HEK293 (cell line): ENCODE results near the gene GNAI1.

ENCODE experiments used
- CTCF ChIA-PET: fragments of 350-600 bp; formaldehyde crosslinking; extraction: SDS; loops from one replicate; lab custom pipeline; 2021; ENCODE audit warnings: antibody characterized with exemption; lab: Yijun Ruan, JAX
- POLR2A ChIA-PET: fragments of 300-600 bp; formaldehyde crosslinking; extraction: SDS; loops from one replicate; lab custom pipeline; 2020; ENCODE audit warnings: antibody characterized with exemption, inconsistent platforms; lab: Yijun Ruan, JAX
- H3K27ac ChIP-seq: fragments of 200-500 bp; sonication (Bioruptor generic); 2 replicates; pipeline ENCODE4 v1.5.1; 2014; ENCODE audit warnings: low read depth, low read length, control low read depth, inconsistent platforms; ENCODE audit errors: extremely low read depth
- H3K36me3 ChIP-seq, 2 experiments: fragments of 200-500 bp in 1 of 2; sonication (Bioruptor generic) in 1 of 2; 1 replicate in 1 of 2; 2 replicates in 1 of 2; pipeline ENCODE4 v1.5.1; 2014 to 2017; ENCODE audit warnings: inconsistent platforms in 2 of 2, low read length in 2 of 2; ENCODE audit not compliant: control insufficient read depth in 2 of 2, insufficient read depth in 1 of 2
- H3K4me1 ChIP-seq: fragments of 200-500 bp; sonication (Bioruptor generic); 2 replicates; pipeline ENCODE4 v1.5.1; 2014; ENCODE audit warnings: mild to moderate bottlenecking, low read length, inconsistent platforms; ENCODE audit not compliant: control insufficient read depth, insufficient read depth
- H3K4me3 ChIP-seq: 2 replicates; pipeline ENCODE4 v1.5.1; 2011; ENCODE audit warnings: low read depth, mild to moderate bottlenecking, control low read depth, low read length, moderate library complexity
- H3K9me3 ChIP-seq: fragments of 200-500 bp; sonication (Bioruptor generic); 2 replicates; pipeline ENCODE4 v1.5.1; 2014; ENCODE audit warnings: low read depth, low read length, inconsistent platforms; ENCODE audit not compliant: control insufficient read depth, insufficient read depth
- ATF2 ChIP-seq: fragments of 450-650 bp; formaldehyde crosslinking; IDR thresholded peaks from 2 replicates; pipeline ENCODE4 v1.5.1; 2016; ENCODE audit warnings: missing biosample characterization, missing genetic modification characterization, low read depth
- BCL6B ChIP-seq: fragments of 450-650 bp; formaldehyde crosslinking; IDR thresholded peaks from 2 replicates; pipeline ENCODE4 v1.5.1; 2017; ENCODE audit warnings: missing biosample characterization, missing genetic modification characterization
- GLI2 ChIP-seq: fragments of 450-650 bp; formaldehyde crosslinking; IDR thresholded peaks from 2 replicates; pipeline ENCODE4; 2017; ENCODE audit warnings: missing biosample characterization, missing genetic modification characterization, low read depth, borderline replicate concordance
- HOXC10 ChIP-seq: sonication (generic); formaldehyde crosslinking; IDR thresholded peaks from 2 replicates; pipeline ENCODE4 v1.8.1; 2023; ENCODE audit warnings: mild to moderate bottlenecking, missing genetic modification reagents
- TRIM28 ChIP-seq: IDR thresholded peaks from 2 replicates; pipeline ENCODE4 v1.6.1; 2011; ENCODE audit warnings: low read length, control low read depth, borderline replicate concordance
- ZNF169 ChIP-seq: fragments of 450-650 bp; formaldehyde crosslinking; IDR thresholded peaks from 2 replicates; pipeline ENCODE4 v1.5.1; 2016; ENCODE audit warnings: missing biosample characterization, missing genetic modification characterization
- ZNF280D ChIP-seq: fragments of 450-650 bp; formaldehyde crosslinking; IDR thresholded peaks from 2 replicates; pipeline ENCODE4 v1.5.1; 2016; ENCODE audit warnings: missing biosample characterization, missing genetic modification characterization
- ZNF302 ChIP-seq: fragments of 450-650 bp; formaldehyde crosslinking; IDR thresholded peaks from 2 replicates; pipeline ENCODE4 v1.5.1; 2016; ENCODE audit warnings: missing biosample characterization, missing genetic modification characterization, low read depth
- ZNF394 ChIP-seq: fragments of 450-650 bp; formaldehyde crosslinking; IDR thresholded peaks from 2 replicates; pipeline ENCODE4 v1.5.1; 2016; ENCODE audit warnings: missing biosample characterization, missing genetic modification characterization, mild to moderate bottlenecking, moderate library complexity, borderline replicate concordance
- ZNF530 ChIP-seq: fragments of 450-650 bp; formaldehyde crosslinking; IDR thresholded peaks from 2 replicates; pipeline ENCODE4 v1.5.1; 2016; ENCODE audit warnings: low read depth, missing biosample characterization, missing genetic modification characterization
- ZNF600 ChIP-seq: fragments of 450-650 bp; formaldehyde crosslinking; IDR thresholded peaks from 2 replicates; pipeline ENCODE4 v1.5.1; 2016; ENCODE audit warnings: missing biosample characterization, missing genetic modification characterization
- ZNF639 ChIP-seq: fragments of 450-650 bp; formaldehyde crosslinking; IDR thresholded peaks from 2 replicates; pipeline ENCODE4 v1.5.1; 2016; ENCODE audit warnings: missing biosample characterization, missing genetic modification characterization
- ZNF660 ChIP-seq: fragments of 450-650 bp; IDR thresholded peaks from 2 replicates; pipeline ENCODE4 v1.5.1; 2018; ENCODE audit warnings: missing biosample characterization, mild to moderate bottlenecking, missing genetic modification characterization
- ZNF707 ChIP-seq: fragments of 450-650 bp; formaldehyde crosslinking; IDR thresholded peaks from 2 replicates; pipeline ENCODE4 v1.5.1; 2016; ENCODE audit warnings: missing biosample characterization, missing genetic modification characterization
- ZNF768 ChIP-seq: fragments of 450-650 bp; formaldehyde crosslinking; IDR thresholded peaks from 2 replicates; pipeline ENCODE4 v1.5.1; 2018; ENCODE audit warnings: missing biosample characterization, mild to moderate bottlenecking, missing genetic modification characterization
- ZNF776 ChIP-seq: fragments of 450-650 bp; formaldehyde crosslinking; IDR thresholded peaks from 2 replicates; pipeline ENCODE4 v1.5.0; 2017; ENCODE audit warnings: missing biosample characterization, missing genetic modification characterization, borderline replicate concordance
- ZNF843 ChIP-seq: fragments of 450-650 bp; formaldehyde crosslinking; IDR thresholded peaks from 2 replicates; pipeline ENCODE4 v1.5.1; 2016; ENCODE audit warnings: missing biosample characterization, missing genetic modification characterization

Gene GNAI1

GRCh38 chr7:80172387-80172786 lies 37.8 kb downstream of the GNAI1 start:
- Histone ChIP-seq H3K4me3 (no peak overlapping the region), H3K27ac (no peak overlapping the region), H3K9me3 (no peaks in the 10 kb centered on the region; the same call in none of the 2 replicates), H3K4me1 (no peaks in the 10 kb centered on the region; the same call in 1 of the 2 replicates), H3K36me3 (no peaks in the 10 kb centered on the region)
- ChIA-PET POLR2A (no interaction called here), CTCF (interaction anchor here (0.5 kb wide), 1 partner anchor 15 kb away, joined by 4 read pairs; no protein-coding TSS in a partner anchor)
- no peak for TF ChIP-seq ZNF776 (tag by site-specific recombination)
- no peak for TF ChIP-seq ATF2 (tag by site-specific recombination)
- TF ChIP-seq ZNF302 = no peak
- no peak for TF ChIP-seq ZNF843 (tag by site-specific recombination)

GRCh38 chr7:80175744-80176143 lies 41.1 kb downstream of the GNAI1 start:
- H3K9me3 ChIP-seq = no peaks in the 10 kb centered on the region; the same call in 1 of the 2 replicates
- ChIA-PET POLR2A (interaction anchor here (1.0 kb wide), 1 partner anchor 172 kb away, joined by 4 read pairs; no protein-coding TSS in a partner anchor), CTCF (no interaction called here)
- no peaks in the 10 kb centered on the region; the same call in 1 of the 2 replicates for H3K4me1 ChIP-seq
- no peaks in the 10 kb centered on the region for H3K36me3 ChIP-seq
- TF ChIP-seq ZNF394 (tag by site-specific recombination) (no peak), ZNF169 (no peak), ZNF600 (tag by site-specific recombination) (no peak), ZNF280D (tag by site-specific recombination) (no peak), BCL6B (tag by site-specific recombination) (no peak), ZNF768 (tag by site-specific recombination) (no peak), HOXC10 (no peak), ZNF530 (tag by site-specific recombination) (no peak), GLI2 (no peak), TRIM28 (no peak), ZNF660 (tag by site-specific recombination) (no peak), ZNF707 (tag by site-specific recombination) (no peak), ZNF639 (no peak)
- H3K4me3 ChIP-seq = no peak overlapping the region
- no peak overlapping the region for H3K27ac ChIP-seq
